SU-DHL-6 (cell line): Measurements from ENCODE around the gene USH1C.

Experiments
- H2AFZ ChIP-seq: fragments of 200-600 bp; sonication (generic); 2 replicates; pipeline ENCODE4 v1.6.1; 2014; ENCODE audit warnings: low read depth, mild to moderate bottlenecking, moderate library complexity, mixed read lengths, antibody characterized with exemption, low read length; ENCODE audit not compliant: severe bottlenecking
- H3F3A ChIP-seq: fragments of 200-600 bp; shearing (Covaris generic); 2 replicates; pipeline ENCODE4 v1.6.0; 2016; ENCODE audit warnings: antibody characterized with exemption, mild to moderate bottlenecking; ENCODE audit not compliant: insufficient read depth
- H3K27ac ChIP-seq: fragments of 200-600 bp; sonication (generic); 2 replicates; pipeline ENCODE4 v1.5.1; 2016; ENCODE audit warnings: low read depth, mild to moderate bottlenecking, low read length, moderate library complexity, mixed read lengths
- H3K27me3 ChIP-seq: fragments of 200-600 bp; sonication (generic), shearing (Covaris generic); 2 replicates; pipeline ENCODE4 v1.6.0; 2014; ENCODE audit warnings: mild to moderate bottlenecking, low read length
- H3K36me3 ChIP-seq: fragments of 200-600 bp; sonication (generic); 2 replicates; pipeline ENCODE4 v1.6.1; 2014; ENCODE audit warnings: mild to moderate bottlenecking, low read length, mixed read lengths
- H3K4me2 ChIP-seq: fragments of 300-600, 200-600 bp; shearing (Covaris generic), sonication (generic); 2 replicates; pipeline ENCODE4 v1.6.0; 2014; ENCODE audit warnings: low read length, low read depth, mild to moderate bottlenecking; ENCODE audit not compliant: poor library complexity, severe bottlenecking
- H3K4me3 ChIP-seq: fragments of 200-600 bp; sonication (generic); 2 replicates; pipeline ENCODE4 v1.5.1; 2014; ENCODE audit warnings: antibody characterized with exemption, low read length, mild to moderate bottlenecking, mixed read lengths; ENCODE audit not compliant: insufficient read depth, poor library complexity, severe bottlenecking
- H3K79me2 ChIP-seq: fragments of 200-600 bp; sonication (generic); 2 replicates; pipeline ENCODE4 v1.6.1; 2014; ENCODE audit warnings: mild to moderate bottlenecking, low read length, moderate library complexity; ENCODE audit not compliant: insufficient read depth
- H3K9ac ChIP-seq: fragments of 200-600 bp; sonication (generic); 2 replicates; pipeline ENCODE4 v1.7.0; 2014; ENCODE audit warnings: mild to moderate bottlenecking, low read length
- H3K9me2 ChIP-seq: fragments of 200-600 bp; sonication (generic); replicated peaks from 2 replicates; pipeline ENCODE4 v1.6.1; 2014; ENCODE audit warnings: low read length; ENCODE audit not compliant: insufficient read depth
- H3K9me3 ChIP-seq: fragments of 200-600 bp; sonication (generic); 2 replicates; pipeline ENCODE4 v1.6.1; 2014; ENCODE audit warnings: low read length, mixed read lengths; ENCODE audit not compliant: insufficient read depth
- H4K20me1 ChIP-seq: fragments of 200-600 bp; sonication (generic); 2 replicates; pipeline ENCODE4 v1.6.1; 2014; ENCODE audit warnings: low read depth, mild to moderate bottlenecking, antibody characterized with exemption, low read length, moderate library complexity, mixed read lengths
- EZH2phosphoT487 ChIP-seq: fragments of 200-600 bp; sonication (generic), shearing (Covaris generic); conservative IDR thresholded peaks from 2 replicates; pipeline ENCODE4 v1.6.1; 2018; ENCODE audit warnings: mild to moderate bottlenecking, antibody characterized with exemption, low read length, moderate library complexity, mixed read lengths
- TF ChIP-seq, protein P1 (sequence below): fragments of 200-600 bp; sonication (generic); IDR thresholded peaks from one replicate; pipeline ENCODE4 v1.5.1; 2017; ENCODE audit warnings: antibody characterized with exemption, mild to moderate bottlenecking, low read length, moderate library complexity; ENCODE audit not compliant: insufficient read depth, poor library complexity, severe bottlenecking

The USH1C gene

DNA sequence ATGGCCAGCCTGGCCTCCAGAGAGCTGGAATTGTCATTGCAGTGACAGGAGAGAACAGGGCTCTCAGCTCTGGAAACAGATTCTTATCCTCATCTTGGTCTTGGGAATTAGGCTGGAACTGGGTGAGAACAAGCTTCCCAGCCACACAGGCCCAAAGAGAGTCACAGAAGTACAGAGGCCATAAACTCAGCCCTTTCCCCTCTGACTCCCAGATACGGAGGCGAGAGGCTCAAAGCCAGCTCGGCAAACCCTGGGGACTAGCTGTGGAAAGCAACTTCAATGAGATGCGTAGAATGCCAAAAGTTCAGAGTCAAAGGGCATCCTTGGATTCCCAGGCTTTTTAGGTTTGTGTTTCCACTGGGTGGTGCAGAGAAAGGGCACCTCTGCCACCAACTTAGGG, 53.3 kb downstream of the USH1C start:
- Histone ChIP-seq H2AFZ (no peak overlapping the region), H3K9ac (no peak overlapping the region)
- TF ChIP-seq, protein P1, sequence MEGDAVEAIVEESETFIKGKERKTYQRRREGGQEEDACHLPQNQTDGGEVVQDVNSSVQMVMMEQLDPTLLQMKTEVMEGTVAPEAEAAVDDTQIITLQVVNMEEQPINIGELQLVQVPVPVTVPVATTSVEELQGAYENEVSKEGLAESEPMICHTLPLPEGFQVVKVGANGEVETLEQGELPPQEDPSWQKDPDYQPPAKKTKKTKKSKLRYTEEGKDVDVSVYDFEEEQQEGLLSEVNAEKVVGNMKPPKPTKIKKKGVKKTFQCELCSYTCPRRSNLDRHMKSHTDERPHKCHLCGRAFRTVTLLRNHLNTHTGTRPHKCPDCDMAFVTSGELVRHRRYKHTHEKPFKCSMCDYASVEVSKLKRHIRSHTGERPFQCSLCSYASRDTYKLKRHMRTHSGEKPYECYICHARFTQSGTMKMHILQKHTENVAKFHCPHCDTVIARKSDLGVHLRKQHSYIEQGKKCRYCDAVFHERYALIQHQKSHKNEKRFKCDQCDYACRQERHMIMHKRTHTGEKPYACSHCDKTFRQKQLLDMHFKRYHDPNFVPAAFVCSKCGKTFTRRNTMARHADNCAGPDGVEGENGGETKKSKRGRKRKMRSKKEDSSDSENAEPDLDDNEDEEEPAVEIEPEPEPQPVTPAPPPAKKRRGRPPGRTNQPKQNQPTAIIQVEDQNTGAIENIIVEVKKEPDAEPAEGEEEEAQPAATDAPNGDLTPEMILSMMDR, result no peak
- no peak for TF ChIP-seq EZH2phosphoT487

DNA sequence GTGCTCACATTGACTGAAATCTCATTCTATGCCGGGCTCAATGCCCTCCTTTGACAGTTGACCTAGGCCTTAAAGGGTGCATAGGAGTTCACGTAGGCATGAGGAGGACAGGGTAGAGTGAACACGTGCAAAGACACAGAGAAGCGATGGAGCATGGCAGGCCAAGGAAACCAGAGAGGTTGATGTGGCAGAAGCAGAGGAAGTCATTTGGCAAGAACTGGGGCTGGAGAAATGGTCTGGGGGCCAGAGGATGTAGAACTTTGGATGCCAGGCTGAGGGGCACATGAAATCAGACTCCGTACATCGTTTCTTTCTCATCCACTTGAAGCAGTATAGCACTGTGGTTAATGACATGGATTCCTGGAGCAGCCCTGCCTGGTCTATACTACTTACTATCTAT, 54.0 kb downstream of the USH1C start:
- Histone ChIP-seq H3K27me3 (no peaks in the 10 kb centered on the region), H3K79me2 (no peaks in the 10 kb centered on the region), H3K9me3 (no peaks in the 10 kb centered on the region), H3K4me2 (no peak overlapping the region), H4K20me1 (no peaks in the 10 kb centered on the region), H3K27ac (no peak overlapping the region), H3K36me3 (no peaks in the 10 kb centered on the region), H3K9me2 (no peaks in the 10 kb centered on the region), H2AFZ (no peak overlapping the region), H3K9ac (no peak overlapping the region), H3F3A (no peaks in the 10 kb centered on the region), H3K4me3 (no peak overlapping the region)
- TF ChIP-seq EZH2phosphoT487, result no peak
- TF ChIP-seq, protein P1, result no peak

More for the DNA sequence above, 53.3 kb downstream of the USH1C start:
- Histone ChIP-seq H3K79me2 (no peaks in the 10 kb centered on the region), H3K36me3 (no peaks in the 10 kb centered on the region), H3K27ac (no peak overlapping the region), H3K4me3 (no peak overlapping the region), H3K9me2 (no peaks in the 10 kb centered on the region), H3K27me3 (no peaks in the 10 kb centered on the region), H3K9me3 (no peaks in the 10 kb centered on the region), H3K4me2 (no peak overlapping the region), H4K20me1 (no peaks in the 10 kb centered on the region), H3F3A (no peaks in the 10 kb centered on the region)

DNA sequence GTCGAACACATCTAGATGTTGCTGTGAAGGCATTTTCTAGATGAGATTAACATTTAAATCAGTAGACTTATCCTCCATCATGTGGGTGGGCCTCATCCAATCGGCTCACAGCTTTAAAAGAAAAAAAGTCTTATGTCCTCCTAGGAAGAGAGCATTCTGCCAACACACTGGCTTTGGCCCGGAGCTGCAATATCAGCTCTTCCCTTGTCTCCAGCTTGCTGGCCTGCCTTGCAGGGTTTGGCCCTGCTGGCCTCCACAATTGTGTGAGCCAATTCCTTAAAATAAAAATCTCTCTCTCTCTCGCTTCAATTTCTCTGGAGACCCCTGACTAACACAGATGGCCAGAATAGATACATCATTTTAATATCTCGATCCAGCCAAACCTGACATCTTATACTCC, 54.5 kb downstream of the USH1C start:
- no peaks in the 10 kb centered on the region for H3K9me2 ChIP-seq
- no peak overlapping the region for H3K4me3 ChIP-seq
- TF ChIP-seq EZH2phosphoT487, result no peak
- TF ChIP-seq, protein P1, result no peak
- no peaks in the 10 kb centered on the region for H3K36me3 ChIP-seq
- H3K27me3 ChIP-seq, result no peaks in the 10 kb centered on the region
- H3K4me2 ChIP-seq, result no peak overlapping the region
- H2AFZ ChIP-seq, result no peak overlapping the region
- H3K9me3 ChIP-seq, result no peaks in the 10 kb centered on the region
- no peak overlapping the region for H3K27ac ChIP-seq
- H3F3A ChIP-seq, result no peaks in the 10 kb centered on the region
- H3K9ac ChIP-seq, result no peak overlapping the region
- H3K79me2 ChIP-seq, result no peaks in the 10 kb centered on the region
- H4K20me1 ChIP-seq, result no peaks in the 10 kb centered on the region
